ENCODE results near the gene UBC. TPM values are rescaled to one million over a fixed set of nuclear protein-coding genes. Genes with fewer than 3 reads are reported as not detected.
A peak's percentile ranks its signal among the peaks of the same experiment; 100 is the strongest.
"Not testable (repeated sequence)": the region's sequence is repeated elsewhere in the genome, so short reads cannot be mapped to it uniquely, and the experiment has no call there.

Gene UBC
- total and polyA plus RNA-seq, 2 donors (not counting 1 experiment from before 2014, with no cell fraction given): 2,019 to 2,362 TPM

- DNase-seq (ENCODE audit: low read depth in 2 of 2): peak; percentile 92 to 93
- Histone ChIP-seq H4K20me1 (ENCODE audit: control insufficient read depth, extremely low read depth, insufficient read depth, low read length) (no peaks in the 10 kb centered on the region), H3K4me3 (replicated peaks in 1 of 4; ENCODE audit: control extremely low read depth in 1 of 4, insufficient read depth in 1 of 4, low read depth in 3 of 4, low read length in 4 of 4) (peak overlapping the region in 3 of 4 experiments; percentile 4 to 7 (median 5)), H3K4me2 (ENCODE audit: extremely low read depth, insufficient read depth, low read length) (peak overlapping the region; percentile 72), H3K36me3 (ENCODE audit: control insufficient read depth, insufficient read depth, low read length) (no peaks in the 10 kb centered on the region), H3K9me3 (ENCODE audit: control insufficient read depth, insufficient read depth, low read depth, low read length) (no peaks in the 10 kb centered on the region), H2AFZ (ENCODE audit: low read length) (peak overlapping the region; percentile 60), H3K27me3 (ENCODE audit: control insufficient read depth, insufficient read depth, low read length) (no peaks in the 10 kb centered on the region), H3K9ac (ENCODE audit: insufficient read depth, low read length) (no peak overlapping the region), H3K79me2 (ENCODE audit: control insufficient read depth, insufficient read depth, low read length) (no peaks in the 10 kb centered on the region), H3K27ac (ENCODE audit: insufficient read depth, low read length) (peak overlapping the region; percentile 78), H3K4me1 (ENCODE audit: control insufficient read depth, extremely low read depth, insufficient read depth, low read length) (peaks cover 4% of the 10 kb centered on the region)
- TF ChIP-seq CTCF (conservative IDR thresholded peaks at IDR 0.05 in 1 of 2, IDR thresholded peaks at IDR 0.05 in 1 of 2; ENCODE audit: low read depth in 1 of 2, low read length in 2 of 2): no peak
- no peak for TF ChIP-seq EZH2 (IDR thresholded peaks at IDR 0.05; ENCODE audit: low read length, missing control alignments)
Measured at GRCh38 chr12:124904306-124905098, 9.9 kb downstream of the UBC start.

GRCh38 chr12:124902916-124903315 is 11.5 kb downstream of the UBC start:
- H3K4me1 ChIP-seq (ENCODE audit: control insufficient read depth, extremely low read depth, insufficient read depth, low read length): peaks cover 14% of the 10 kb centered on the region
- TF ChIP-seq EZH2 (IDR thresholded peaks at IDR 0.05; ENCODE audit: low read length, missing control alignments): no peak
- no peak for TF ChIP-seq CTCF (conservative IDR thresholded peaks at IDR 0.05 in 1 of 2, IDR thresholded peaks at IDR 0.05 in 1 of 2; ENCODE audit: low read depth in 1 of 2, low read length in 2 of 2)
- no peak for DNase-seq (ENCODE audit: low read depth in 2 of 2)

GRCh38 chr12:124901003-124901402 is 13.4 kb downstream of the UBC start:
- no peak for DNase-seq (ENCODE audit: low read depth in 2 of 2)
- Histone ChIP-seq H3K4me2 (ENCODE audit: extremely low read depth, insufficient read depth, low read length) (no peak overlapping the region), H3K27me3 (ENCODE audit: control insufficient read depth, insufficient read depth, low read length) (no peaks in the 10 kb centered on the region), H3K4me1 (ENCODE audit: control insufficient read depth, extremely low read depth, insufficient read depth, low read length) (peaks cover 14% of the 10 kb centered on the region), H3K9ac (ENCODE audit: insufficient read depth, low read length) (no peak overlapping the region), H2AFZ (ENCODE audit: low read length) (no peak overlapping the region), H3K9me3 (ENCODE audit: control insufficient read depth, insufficient read depth, low read depth, low read length) (no peaks in the 10 kb centered on the region), H4K20me1 (ENCODE audit: control insufficient read depth, extremely low read depth, insufficient read depth, low read length) (no peaks in the 10 kb centered on the region), H3K79me2 (ENCODE audit: control insufficient read depth, insufficient read depth, low read length) (no peaks in the 10 kb centered on the region), H3K36me3 (ENCODE audit: control insufficient read depth, insufficient read depth, low read length) (no peaks in the 10 kb centered on the region), H3K27ac (ENCODE audit: insufficient read depth, low read length) (no peak overlapping the region), H3K4me3 (replicated peaks in 1 of 4; ENCODE audit: control extremely low read depth in 1 of 4, insufficient read depth in 1 of 4, low read depth in 3 of 4, low read length in 4 of 4) (no peak overlapping the region)
- TF ChIP-seq EZH2 (IDR thresholded peaks at IDR 0.05; ENCODE audit: low read length, missing control alignments) (no peak), CTCF (conservative IDR thresholded peaks at IDR 0.05 in 1 of 2, IDR thresholded peaks at IDR 0.05 in 1 of 2; ENCODE audit: low read depth in 1 of 2, low read length in 2 of 2) (no peak)

More at GRCh38 chr12:124902916-124903315, 11.5 kb downstream of the UBC start:
- no peak overlapping the region for H2AFZ ChIP-seq (ENCODE audit: low read length)
- H3K4me2 ChIP-seq (ENCODE audit: extremely low read depth, insufficient read depth, low read length): no peak overlapping the region
- no peaks in the 10 kb centered on the region for H3K27me3 ChIP-seq (ENCODE audit: control insufficient read depth, insufficient read depth, low read length)
- no peak overlapping the region for H3K9ac ChIP-seq (ENCODE audit: insufficient read depth, low read length)
- no peaks in the 10 kb centered on the region for H3K79me2 ChIP-seq (ENCODE audit: control insufficient read depth, insufficient read depth, low read length)
- H3K36me3 ChIP-seq (ENCODE audit: control insufficient read depth, insufficient read depth, low read length): no peaks in the 10 kb centered on the region
- H4K20me1 ChIP-seq (ENCODE audit: control insufficient read depth, extremely low read depth, insufficient read depth, low read length): no peaks in the 10 kb centered on the region
- H3K27ac ChIP-seq (ENCODE audit: insufficient read depth, low read length): no peak overlapping the region
- H3K4me3 ChIP-seq (replicated peaks in 1 of 4; ENCODE audit: control extremely low read depth in 1 of 4, insufficient read depth in 1 of 4, low read depth in 3 of 4, low read length in 4 of 4): no peak overlapping the region
- no peaks in the 10 kb centered on the region for H3K9me3 ChIP-seq (ENCODE audit: control insufficient read depth, insufficient read depth, low read depth, low read length)

- not testable (repeated sequence) for H3K4me3 ChIP-seq (replicated peaks in 1 of 4; ENCODE audit: control extremely low read depth in 1 of 4, insufficient read depth in 1 of 4, low read depth in 3 of 4, low read length in 4 of 4); H3K4me2 ChIP-seq (ENCODE audit: extremely low read depth, insufficient read depth, low read length); H3K36me3 ChIP-seq (ENCODE audit: control insufficient read depth, insufficient read depth, low read length); H2AFZ ChIP-seq (ENCODE audit: low read length); H4K20me1 ChIP-seq (ENCODE audit: control insufficient read depth, extremely low read depth, insufficient read depth, low read length); H3K27ac ChIP-seq (ENCODE audit: insufficient read depth, low read length); H3K27me3 ChIP-seq (ENCODE audit: control insufficient read depth, insufficient read depth, low read length); H3K9me3 ChIP-seq (ENCODE audit: control insufficient read depth, insufficient read depth, low read depth, low read length); H3K9ac ChIP-seq (ENCODE audit: insufficient read depth, low read length); H3K79me2 ChIP-seq (ENCODE audit: control insufficient read depth, insufficient read depth, low read length); DNase-seq (ENCODE audit: low read depth in 2 of 2)
- peaks cover 14% of the 10 kb centered on the region for H3K4me1 ChIP-seq (ENCODE audit: control insufficient read depth, extremely low read depth, insufficient read depth, low read length)
Measured at GRCh38 chr12:124900345-124900795, 14.1 kb downstream of the UBC start.
